ENCODE results near the gene UPK3A.

UPK3A gene

DNA sequence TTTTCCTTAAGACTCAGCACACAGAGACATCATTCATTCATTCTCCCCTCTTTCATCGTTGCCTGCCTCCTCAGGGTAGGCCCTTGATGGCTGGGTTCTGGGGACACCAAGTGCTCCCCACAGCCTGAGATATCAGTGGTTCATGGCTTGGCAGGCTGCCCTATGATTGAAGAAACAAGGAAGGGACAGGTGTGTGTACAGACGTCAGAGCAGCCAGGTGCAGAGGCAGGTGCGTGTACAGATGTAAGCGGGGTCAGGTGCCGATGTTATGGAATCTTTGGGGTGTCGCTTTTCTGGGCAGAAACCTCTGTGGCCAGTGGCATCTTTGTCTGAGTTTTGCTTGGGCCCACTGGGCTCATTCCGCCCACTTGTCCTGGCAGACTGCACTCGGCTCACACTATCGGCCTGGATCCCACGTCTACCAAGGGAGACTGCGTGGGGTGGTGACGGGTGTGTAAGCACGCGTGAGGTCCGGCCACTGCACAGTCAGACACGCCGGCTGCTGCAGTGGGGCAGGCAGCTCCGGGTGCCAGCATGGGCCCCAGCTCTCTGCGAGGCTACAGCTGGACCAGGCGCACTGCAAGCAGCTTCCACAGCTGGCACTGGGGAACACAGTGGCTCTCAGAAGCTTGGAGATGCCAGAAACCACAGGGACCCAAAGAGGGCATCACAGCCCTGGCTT, 23.2 kb upstream of the UPK3A start:
- H3K9ac ChIP-seq (ENCODE audit: low read length) = no peak overlapping the region
- no peak overlapping the region for H3K4me3 ChIP-seq (ENCODE audit: low read depth in 1 of 2, low read length in 2 of 2)
- peaks cover 6% of the 10 kb centered on the region for H3K4me1 ChIP-seq (ENCODE audit: insufficient read depth, low read length)
- no peaks in the 10 kb centered on the region for H3K27me3 ChIP-seq (ENCODE audit: control insufficient read depth in 1 of 2, insufficient read depth in 2 of 2, low read length in 2 of 2)
- H3K27ac ChIP-seq (ENCODE audit: low read depth, low read length) = no peak overlapping the region
- H3K9me3 ChIP-seq (ENCODE audit: low read length) = no peaks in the 10 kb centered on the region
- H3K36me3 ChIP-seq (ENCODE audit: insufficient read depth, low read length) = no peaks in the 10 kb centered on the region

- H3K27me3 ChIP-seq (ENCODE audit: control insufficient read depth in 1 of 2, insufficient read depth in 2 of 2, low read length in 2 of 2) = no peaks in the 10 kb centered on the region
- no peaks in the 10 kb centered on the region for H3K36me3 ChIP-seq (ENCODE audit: insufficient read depth, low read length)
- no peak overlapping the region for H3K9ac ChIP-seq (ENCODE audit: low read length)
- H3K9me3 ChIP-seq (ENCODE audit: low read length) = no peaks in the 10 kb centered on the region
- no peak overlapping the region for H3K27ac ChIP-seq (ENCODE audit: low read depth, low read length)
- H3K4me1 ChIP-seq (ENCODE audit: insufficient read depth, low read length) = peaks cover 6% of the 10 kb centered on the region
- no peak overlapping the region for H3K4me3 ChIP-seq (ENCODE audit: low read depth in 1 of 2, low read length in 2 of 2)
These were observed 22.4 kb upstream of the UPK3A start for GRCh38 chr22:45262195-45262930.

DNA sequence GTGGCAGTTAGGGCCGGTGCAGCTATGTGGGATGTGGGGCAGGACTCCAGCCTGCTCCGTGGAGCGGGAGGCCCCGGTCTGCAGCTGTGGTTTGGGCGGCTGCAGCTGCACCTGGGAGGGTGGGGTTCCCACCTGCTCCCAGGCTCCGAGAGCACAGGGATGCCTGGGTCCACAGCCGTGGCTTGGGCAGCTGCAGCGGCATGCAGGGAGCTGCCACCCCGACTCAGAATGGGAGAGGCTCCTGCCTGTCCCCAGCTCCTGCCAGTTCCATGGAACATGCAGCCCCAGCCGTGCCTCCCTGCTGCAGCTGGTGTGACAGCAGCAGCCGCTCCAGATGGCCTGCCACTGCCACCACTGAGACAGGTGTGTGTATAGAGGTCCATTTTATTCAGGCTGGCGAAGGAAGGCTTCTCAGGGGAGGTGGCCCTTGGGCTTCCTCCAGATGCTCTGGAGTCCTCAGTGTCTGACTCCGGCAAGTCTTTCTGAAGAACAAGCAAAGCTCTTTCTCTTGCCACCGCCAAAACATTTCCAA, 21.8 kb upstream of the UPK3A start:
- Histone ChIP-seq H3K27ac (ENCODE audit: low read depth, low read length) (no peak overlapping the region), H3K4me1 (ENCODE audit: insufficient read depth, low read length) (peaks cover 6% of the 10 kb centered on the region), H3K9ac (ENCODE audit: low read length) (no peak overlapping the region), H3K4me3 (ENCODE audit: low read depth in 1 of 2, low read length in 2 of 2) (no peak overlapping the region), H3K9me3 (ENCODE audit: low read length) (no peaks in the 10 kb centered on the region), H3K36me3 (ENCODE audit: insufficient read depth, low read length) (no peaks in the 10 kb centered on the region), H3K27me3 (ENCODE audit: control insufficient read depth in 1 of 2, insufficient read depth in 2 of 2, low read length in 2 of 2) (no peaks in the 10 kb centered on the region)

- H3K4me3 ChIP-seq (ENCODE audit: low read depth in 1 of 2, low read length in 2 of 2) = no peak overlapping the region
- H3K36me3 ChIP-seq (ENCODE audit: insufficient read depth, low read length) = no peaks in the 10 kb centered on the region
- no peak overlapping the region for H3K9ac ChIP-seq (ENCODE audit: low read length)
- no peak overlapping the region for H3K27ac ChIP-seq (ENCODE audit: low read depth, low read length)
- no peaks in the 10 kb centered on the region for H3K27me3 ChIP-seq (ENCODE audit: control insufficient read depth in 1 of 2, insufficient read depth in 2 of 2, low read length in 2 of 2)
- peaks cover 6% of the 10 kb centered on the region for H3K4me1 ChIP-seq (ENCODE audit: insufficient read depth, low read length)
- no peaks in the 10 kb centered on the region for H3K9me3 ChIP-seq (ENCODE audit: low read length)
These were observed 21.1 kb upstream of the UPK3A start for GRCh38 chr22:45263463-45264269.

- H3K27ac ChIP-seq (ENCODE audit: low read depth, low read length) = no peak overlapping the region
- no peaks in the 10 kb centered on the region for H3K9me3 ChIP-seq (ENCODE audit: low read length)
- H3K36me3 ChIP-seq (ENCODE audit: insufficient read depth, low read length) = no peaks in the 10 kb centered on the region
- no peak overlapping the region for H3K4me3 ChIP-seq (ENCODE audit: low read depth in 1 of 2, low read length in 2 of 2)
- no peak overlapping the region for H3K9ac ChIP-seq (ENCODE audit: low read length)
- H3K4me1 ChIP-seq (ENCODE audit: insufficient read depth, low read length) = peaks cover 12% of the 10 kb centered on the region
- H3K27me3 ChIP-seq (ENCODE audit: control insufficient read depth in 1 of 2, insufficient read depth in 2 of 2, low read length in 2 of 2) = no peaks in the 10 kb centered on the region
These were observed 19.2 kb upstream of the UPK3A start for GRCh38 chr22:45265535-45265934.

- H3K4me1 ChIP-seq (ENCODE audit: insufficient read depth, low read length) = peaks cover 16% of the 10 kb centered on the region
- peak overlapping the region; percentile 34 to 82 for H3K4me3 ChIP-seq (ENCODE audit: low read depth in 1 of 2, low read length in 2 of 2)
- H3K27ac ChIP-seq (ENCODE audit: low read depth, low read length) = peak overlapping the region; percentile 21
- no peak overlapping the region for H3K9ac ChIP-seq (ENCODE audit: low read length)
- no peaks in the 10 kb centered on the region for H3K36me3 ChIP-seq (ENCODE audit: insufficient read depth, low read length)
- H3K9me3 ChIP-seq (ENCODE audit: low read length) = no peaks in the 10 kb centered on the region
- no peaks in the 10 kb centered on the region for H3K27me3 ChIP-seq (ENCODE audit: control insufficient read depth in 1 of 2, insufficient read depth in 2 of 2, low read length in 2 of 2)
These were observed 16.4 kb upstream of the UPK3A start for GRCh38 chr22:45268167-45268957.

DNA sequence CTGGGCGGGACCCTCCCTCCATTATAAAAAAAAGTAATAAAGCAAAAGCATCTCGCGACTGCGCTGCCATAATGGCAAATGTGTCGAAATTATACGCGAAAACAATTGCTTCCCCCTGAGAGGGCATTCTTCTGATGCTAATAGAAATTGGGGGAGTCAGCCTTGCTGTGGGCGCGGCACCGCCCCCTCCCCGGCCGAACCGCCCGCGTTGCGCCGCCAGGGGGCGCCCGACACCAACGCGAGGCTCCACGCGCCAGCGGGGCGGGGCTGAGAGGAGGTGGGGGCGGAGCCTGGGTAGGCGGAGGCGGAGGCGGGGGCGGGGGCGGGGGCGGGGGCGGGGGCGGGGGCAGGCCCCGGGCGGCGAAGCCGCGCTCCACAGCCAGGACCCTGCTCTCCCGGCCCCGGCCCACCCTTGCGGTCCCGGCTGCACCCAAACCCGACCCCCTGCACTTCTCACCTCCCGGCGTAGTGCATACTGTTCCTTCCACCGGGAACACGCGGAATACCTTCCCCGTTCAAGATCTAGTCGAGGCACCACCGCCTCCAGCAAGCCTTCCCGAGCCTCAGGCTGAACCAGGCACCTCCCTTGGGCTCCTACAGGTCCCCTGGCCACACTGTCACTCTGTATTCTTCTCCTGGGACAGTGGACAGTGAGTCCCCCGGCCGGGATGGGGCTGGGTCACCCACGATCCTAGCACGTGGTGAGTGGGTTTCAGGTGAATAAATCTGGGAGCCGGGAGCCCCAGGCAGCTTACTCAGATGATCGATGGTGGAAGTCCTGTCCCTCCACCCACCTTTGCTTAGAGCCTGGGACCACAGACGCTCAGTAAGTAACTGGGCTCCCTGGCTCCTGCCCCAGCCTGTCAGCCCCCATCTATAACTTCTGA, 15.5 kb upstream of the UPK3A start:
- Histone ChIP-seq H3K4me3 (ENCODE audit: low read depth in 1 of 2, low read length in 2 of 2) (peak overlapping the region; percentile 34 to 82), H3K4me1 (ENCODE audit: insufficient read depth, low read length) (peaks cover 13% of the 10 kb centered on the region), H3K27ac (ENCODE audit: low read depth, low read length) (peak overlapping the region; percentile 21), H3K27me3 (ENCODE audit: control insufficient read depth in 1 of 2, insufficient read depth in 2 of 2, low read length in 2 of 2) (no peaks in the 10 kb centered on the region), H3K9me3 (ENCODE audit: low read length) (no peaks in the 10 kb centered on the region), H3K36me3 (ENCODE audit: insufficient read depth, low read length) (no peaks in the 10 kb centered on the region), H3K9ac (ENCODE audit: low read length) (no peak overlapping the region)

DNA sequence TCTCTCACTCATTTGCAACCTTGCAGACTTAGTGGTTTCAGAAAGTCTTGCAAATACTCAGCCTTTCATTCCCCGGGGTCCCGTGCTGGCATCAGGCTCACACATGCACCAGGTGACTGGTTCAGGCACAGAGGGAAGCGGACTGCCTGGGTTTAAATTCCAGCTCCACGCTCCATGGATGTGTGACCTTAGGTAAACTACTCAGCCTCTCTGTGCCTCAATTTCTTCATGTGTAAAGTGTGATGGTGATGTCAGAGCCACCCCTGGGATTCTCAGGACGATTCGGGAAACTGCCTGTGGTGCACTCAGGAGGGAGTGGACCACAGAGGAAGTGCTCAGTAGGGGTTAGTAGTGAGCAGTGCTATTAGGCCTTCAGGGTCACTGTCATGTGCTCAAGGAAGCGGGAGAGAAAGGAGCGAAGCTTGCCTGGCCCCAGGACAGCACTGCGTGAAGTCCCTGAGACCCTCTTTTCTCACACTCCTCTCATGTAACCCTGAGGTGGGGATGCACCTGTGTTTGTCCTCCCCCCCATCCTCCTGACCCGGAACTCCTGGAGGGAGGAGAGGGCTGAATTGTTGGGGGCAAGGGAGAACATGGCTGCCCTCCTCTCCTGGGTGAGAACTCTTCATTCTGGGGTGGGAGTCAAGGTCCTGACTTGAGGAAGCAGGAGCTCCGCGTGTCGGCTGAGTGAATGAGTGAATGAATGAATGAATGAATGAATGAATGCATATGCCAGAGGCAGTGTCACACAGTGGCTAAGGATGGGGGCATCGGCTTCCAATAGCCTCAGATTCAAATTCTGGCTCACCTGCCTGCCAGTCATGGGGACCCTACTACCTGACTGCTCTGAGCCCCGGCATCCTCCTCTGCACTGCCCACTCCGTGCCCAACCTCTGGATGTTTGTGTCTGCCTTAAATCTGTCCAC, 14.4 kb upstream of the UPK3A start:
- Histone ChIP-seq H3K9ac (ENCODE audit: low read length) (no peak overlapping the region), H3K27ac (ENCODE audit: low read depth, low read length) (peak overlapping the region; percentile 9), H3K4me3 (ENCODE audit: low read depth in 1 of 2, low read length in 2 of 2) (no peak overlapping the region), H3K36me3 (ENCODE audit: insufficient read depth, low read length) (no peaks in the 10 kb centered on the region), H3K4me1 (ENCODE audit: insufficient read depth, low read length) (peaks cover 13% of the 10 kb centered on the region), H3K27me3 (ENCODE audit: control insufficient read depth in 1 of 2, insufficient read depth in 2 of 2, low read length in 2 of 2) (no peaks in the 10 kb centered on the region), H3K9me3 (ENCODE audit: low read length) (no peaks in the 10 kb centered on the region)

DNA sequence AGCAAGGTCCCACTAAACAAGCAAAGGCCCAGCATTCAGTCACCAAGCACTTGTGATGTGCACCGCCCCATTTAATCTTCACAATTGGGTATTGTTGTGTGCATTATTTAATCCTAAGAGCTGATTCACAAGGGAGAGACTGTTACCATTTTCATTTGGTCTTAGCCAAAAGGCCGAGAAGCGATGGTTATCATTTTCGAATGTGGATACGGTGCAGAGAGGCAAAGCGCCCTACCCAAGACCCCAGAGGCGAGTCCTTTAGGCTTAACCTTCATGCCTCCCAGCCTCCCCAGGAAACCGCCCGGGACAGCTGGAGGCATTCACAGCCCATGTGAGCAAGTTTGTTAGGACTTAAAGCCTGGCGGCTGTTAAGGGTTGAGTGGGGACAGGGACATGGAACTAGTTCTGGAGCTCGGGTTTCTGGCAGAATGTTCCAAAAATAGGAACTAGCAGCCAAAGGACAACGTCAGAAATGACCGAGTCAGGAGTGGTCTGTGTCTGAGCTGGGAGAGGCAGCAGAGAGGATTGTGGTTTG, 13.0 kb upstream of the UPK3A start:
- Histone ChIP-seq H3K4me1 (ENCODE audit: insufficient read depth, low read length) (peaks cover 13% of the 10 kb centered on the region), H3K36me3 (ENCODE audit: insufficient read depth, low read length) (no peaks in the 10 kb centered on the region), H3K27ac (ENCODE audit: low read depth, low read length) (peak overlapping the region; percentile 7), H3K9me3 (ENCODE audit: low read length) (no peaks in the 10 kb centered on the region), H3K4me3 (ENCODE audit: low read depth in 1 of 2, low read length in 2 of 2) (no peak overlapping the region), H3K27me3 (ENCODE audit: control insufficient read depth in 1 of 2, insufficient read depth in 2 of 2, low read length in 2 of 2) (no peaks in the 10 kb centered on the region), H3K9ac (ENCODE audit: low read length) (no peak overlapping the region)

All from muscle layer of colon (tissue), 2 donors.